AG04449 (cell line): ENCODE measurements around the gene ANKRD30B.
"Not testable (repeated sequence)": the region's sequence is repeated elsewhere in the genome, so short reads cannot be mapped to it uniquely, and the experiment has no call there.

ENCODE experiments used
- CTCF ChIA-PET: fragments of 350-600 bp; formaldehyde crosslinking; extraction: SDS; loops from one replicate; lab custom pipeline; 2021; ENCODE audit warnings: antibody characterized with exemption; lab: Yijun Ruan, JAX
- POLR2A ChIA-PET: fragments of 400-600, 350-600 bp; formaldehyde crosslinking; extraction: SDS; loops from one replicate; lab custom pipeline; 2020; ENCODE audit warnings: antibody characterized with exemption, inconsistent platforms; lab: Yijun Ruan, JAX
- DNase-seq: peaks from one replicate; pipeline ENCODE4 v3.0.0-alpha.2; 2010; ENCODE audit warnings: low read depth, low spot score
- H3K4me3 ChIP-seq: 2 replicates; pipeline ENCODE4 v1.5.1; 2011; ENCODE audit warnings: low read depth, mild to moderate bottlenecking, control low read depth, low read length
- TF ChIP-seq, protein P1 (sequence below): IDR thresholded peaks from one replicate; pipeline ENCODE4 v1.5.1; 2011; ENCODE audit warnings: mild to moderate bottlenecking, moderate library complexity, low read length, control low read depth, inconsistent platforms; ENCODE audit not compliant: insufficient read depth; ENCODE audit errors: missing control alignments

The ANKRD30B gene

GRCh38 chr18:14767474-14767873 lies 19.5 kb downstream of the ANKRD30B start:
- POLR2A ChIA-PET, result no interaction called here
- TF ChIP-seq, protein P1, sequence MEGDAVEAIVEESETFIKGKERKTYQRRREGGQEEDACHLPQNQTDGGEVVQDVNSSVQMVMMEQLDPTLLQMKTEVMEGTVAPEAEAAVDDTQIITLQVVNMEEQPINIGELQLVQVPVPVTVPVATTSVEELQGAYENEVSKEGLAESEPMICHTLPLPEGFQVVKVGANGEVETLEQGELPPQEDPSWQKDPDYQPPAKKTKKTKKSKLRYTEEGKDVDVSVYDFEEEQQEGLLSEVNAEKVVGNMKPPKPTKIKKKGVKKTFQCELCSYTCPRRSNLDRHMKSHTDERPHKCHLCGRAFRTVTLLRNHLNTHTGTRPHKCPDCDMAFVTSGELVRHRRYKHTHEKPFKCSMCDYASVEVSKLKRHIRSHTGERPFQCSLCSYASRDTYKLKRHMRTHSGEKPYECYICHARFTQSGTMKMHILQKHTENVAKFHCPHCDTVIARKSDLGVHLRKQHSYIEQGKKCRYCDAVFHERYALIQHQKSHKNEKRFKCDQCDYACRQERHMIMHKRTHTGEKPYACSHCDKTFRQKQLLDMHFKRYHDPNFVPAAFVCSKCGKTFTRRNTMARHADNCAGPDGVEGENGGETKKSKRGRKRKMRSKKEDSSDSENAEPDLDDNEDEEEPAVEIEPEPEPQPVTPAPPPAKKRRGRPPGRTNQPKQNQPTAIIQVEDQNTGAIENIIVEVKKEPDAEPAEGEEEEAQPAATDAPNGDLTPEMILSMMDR, result no peak
- CTCF ChIA-PET, result no interaction called here
- H3K4me3 ChIP-seq, result no peak overlapping the region
- DNase-seq, result no peak

GRCh38 chr18:14768241-14768640 lies 20.3 kb downstream of the ANKRD30B start:
- CTCF ChIA-PET, result no interaction called here
- no peak for DNase-seq

GRCh38 chr18:14769381-14769780 lies 21.4 kb downstream of the ANKRD30B start:
- H3K4me3 ChIP-seq, result no peak overlapping the region
- ChIA-PET CTCF (no interaction called here), POLR2A (no interaction called here)
- TF ChIP-seq, protein P1, result no peak
- DNase-seq, result no peak

More at GRCh38 chr18:14768241-14768640, 20.3 kb downstream of the ANKRD30B start:
- POLR2A ChIA-PET, result no interaction called here
- H3K4me3 ChIP-seq, result no peak overlapping the region
- TF ChIP-seq, protein P1, result no peak

GRCh38 chr18:14776801-14777200 lies 28.8 kb downstream of the ANKRD30B start:
- TF ChIP-seq, protein P1, result no peak

DNA sequence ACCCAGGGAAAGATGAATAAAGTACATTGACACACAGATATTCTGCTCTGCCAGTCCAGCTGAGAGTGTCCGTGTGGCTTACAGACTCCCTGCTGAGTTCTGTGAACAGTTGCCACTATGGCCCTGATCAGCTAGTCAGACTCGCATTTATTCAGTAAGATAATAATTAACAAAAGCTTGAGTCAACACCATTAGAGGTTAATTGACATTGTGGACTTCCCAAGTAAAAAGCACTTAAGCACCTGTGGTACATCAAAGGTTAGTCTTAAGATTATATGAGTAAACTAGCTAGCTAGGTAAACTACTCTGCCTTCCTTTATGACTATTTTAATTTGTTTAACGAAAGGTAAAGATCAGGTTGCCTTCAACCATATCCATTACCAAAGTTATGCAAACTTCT lies 33.7 kb downstream of the ANKRD30B start:
- CTCF ChIA-PET, result no interaction called here

More at GRCh38 chr18:14776801-14777200, 28.8 kb downstream of the ANKRD30B start:
- H3K4me3 ChIP-seq, result no peak overlapping the region
- no peak for DNase-seq
- POLR2A ChIA-PET, result no interaction called here
- CTCF ChIA-PET, result no interaction called here

DNA sequence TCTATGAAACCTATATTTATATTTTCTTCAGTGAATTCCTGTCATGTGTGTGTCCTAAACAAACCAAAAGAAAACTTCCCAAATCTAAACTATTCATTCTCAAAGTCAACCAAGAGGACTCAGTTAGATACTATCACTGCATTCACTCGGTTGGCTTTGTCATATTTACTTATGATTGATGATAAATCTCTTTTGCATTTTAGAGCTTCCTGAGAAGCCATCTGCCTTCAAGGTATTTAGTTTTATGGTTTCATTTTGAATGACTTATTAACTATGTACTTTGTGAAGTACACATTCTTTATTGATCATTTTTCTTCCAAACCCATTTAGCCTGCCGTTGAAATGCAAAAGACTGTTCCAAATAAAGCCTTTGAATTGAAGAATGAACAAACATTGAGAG lies 36.2 kb downstream of the ANKRD30B start:
- POLR2A ChIA-PET, result no interaction called here
- TF ChIP-seq, protein P1, result no peak
- CTCF ChIA-PET, result no interaction called here
- H3K4me3 ChIP-seq, result no peak overlapping the region
- no peak for DNase-seq

More for the DNA sequence above, 33.7 kb downstream of the ANKRD30B start:
- POLR2A ChIA-PET, result no interaction called here
- TF ChIP-seq, protein P1, result no peak
- no peak for DNase-seq
- no peak overlapping the region for H3K4me3 ChIP-seq

DNA sequence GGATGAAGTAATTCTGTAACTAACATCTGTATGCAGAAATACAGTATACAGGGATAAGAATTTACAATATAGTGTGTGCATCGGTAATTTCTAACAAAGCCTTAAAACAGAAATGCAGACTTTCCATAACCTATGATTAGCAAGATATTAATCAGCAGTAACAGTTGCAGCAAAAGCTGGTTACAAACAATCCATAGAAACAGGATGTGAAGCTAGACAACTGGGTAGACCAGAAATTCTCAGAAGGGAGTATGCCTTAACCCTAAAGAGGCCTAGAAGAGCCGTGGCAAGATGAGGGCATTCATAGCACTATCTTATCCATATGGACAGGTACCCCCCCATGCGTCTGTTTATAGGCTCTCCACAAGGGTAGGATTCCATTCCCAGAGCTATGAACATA lies 48.9 kb downstream of the ANKRD30B start:
- H3K4me3 ChIP-seq, POLR2A ChIA-PET, CTCF ChIA-PET, DNase-seq: not testable (repeated sequence)

GRCh38 chr18:14797969-14798764 lies 50.2 kb downstream of the ANKRD30B start:
- H3K4me3 ChIP-seq, DNase-seq, CTCF ChIA-PET, POLR2A ChIA-PET: not testable (repeated sequence)

DNA sequence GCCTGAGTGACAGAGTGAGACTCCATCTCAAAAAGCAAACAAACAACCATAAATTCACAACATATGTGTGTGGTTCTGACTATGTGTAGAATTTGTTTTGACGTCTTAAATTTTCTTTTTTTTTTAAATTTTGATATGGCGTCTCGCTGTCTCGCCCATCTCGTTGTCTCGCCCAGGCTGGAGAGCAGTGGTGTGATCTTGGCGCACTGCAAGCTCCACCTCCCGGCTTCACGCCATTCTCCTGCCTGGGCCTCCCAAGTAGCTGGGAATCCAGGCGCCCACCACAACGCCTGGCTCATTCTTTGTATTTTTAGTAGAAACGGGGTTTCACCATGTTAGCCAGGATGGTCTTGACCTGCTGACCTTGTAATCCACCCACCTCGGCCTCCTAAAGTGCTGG lies 63.1 kb downstream of the ANKRD30B start:
- CTCF ChIA-PET, DNase-seq, POLR2A ChIA-PET, H3K4me3 ChIP-seq: not testable (repeated sequence)

GRCh38 chr18:14826972-14827632 lies 79.1 kb downstream of the ANKRD30B start:
- POLR2A ChIA-PET, CTCF ChIA-PET, H3K4me3 ChIP-seq, DNase-seq: not testable (repeated sequence)
